NCI-H345 treated with DMSO at 0.1 percent for 48 hours (cell line): Measurements from ENCODE around the gene PRKAR1B.
"Not testable (repeated sequence)": the region's sequence is repeated elsewhere in the genome, so short reads cannot be mapped to it uniquely, and the experiment has no call there.

Experiments used
- DNase-seq: peaks from one replicate; lab custom pipeline; 2025; ENCODE audit not compliant: unreplicated experiment; lab: John Stamatoyannopoulos, UW

Gene PRKAR1B

GRCh38 chr7:757741-758163 is 30.7 kb upstream of the PRKAR1B start:
- DNase-seq: no peak

- no peak for DNase-seq
Measured at GRCh38 chr7:756928-757560, 30.0 kb upstream of the PRKAR1B start.

GRCh38 chr7:756231-756927 is 29.3 kb upstream of the PRKAR1B start:
- no peak for DNase-seq

DNA sequence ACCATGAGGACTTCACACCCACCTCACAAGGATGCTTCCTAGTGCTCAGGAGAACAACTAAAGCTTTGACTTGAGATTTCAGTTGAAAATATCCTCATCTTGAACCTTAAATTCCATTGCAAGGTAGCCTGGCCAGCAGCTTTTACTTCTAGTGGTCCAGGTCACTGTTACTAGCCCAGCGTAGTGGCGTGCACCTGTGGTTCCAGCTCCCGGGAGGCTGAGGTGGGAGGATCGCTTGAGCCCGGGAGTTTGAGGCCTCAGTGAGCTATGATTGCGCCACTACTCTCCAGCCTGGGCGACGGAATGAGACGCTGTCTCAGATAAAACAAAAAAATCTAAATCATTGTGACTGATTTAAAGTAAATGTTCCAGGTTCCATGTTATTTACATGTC is 28.3 kb upstream of the PRKAR1B start:
- no peak for DNase-seq

DNA sequence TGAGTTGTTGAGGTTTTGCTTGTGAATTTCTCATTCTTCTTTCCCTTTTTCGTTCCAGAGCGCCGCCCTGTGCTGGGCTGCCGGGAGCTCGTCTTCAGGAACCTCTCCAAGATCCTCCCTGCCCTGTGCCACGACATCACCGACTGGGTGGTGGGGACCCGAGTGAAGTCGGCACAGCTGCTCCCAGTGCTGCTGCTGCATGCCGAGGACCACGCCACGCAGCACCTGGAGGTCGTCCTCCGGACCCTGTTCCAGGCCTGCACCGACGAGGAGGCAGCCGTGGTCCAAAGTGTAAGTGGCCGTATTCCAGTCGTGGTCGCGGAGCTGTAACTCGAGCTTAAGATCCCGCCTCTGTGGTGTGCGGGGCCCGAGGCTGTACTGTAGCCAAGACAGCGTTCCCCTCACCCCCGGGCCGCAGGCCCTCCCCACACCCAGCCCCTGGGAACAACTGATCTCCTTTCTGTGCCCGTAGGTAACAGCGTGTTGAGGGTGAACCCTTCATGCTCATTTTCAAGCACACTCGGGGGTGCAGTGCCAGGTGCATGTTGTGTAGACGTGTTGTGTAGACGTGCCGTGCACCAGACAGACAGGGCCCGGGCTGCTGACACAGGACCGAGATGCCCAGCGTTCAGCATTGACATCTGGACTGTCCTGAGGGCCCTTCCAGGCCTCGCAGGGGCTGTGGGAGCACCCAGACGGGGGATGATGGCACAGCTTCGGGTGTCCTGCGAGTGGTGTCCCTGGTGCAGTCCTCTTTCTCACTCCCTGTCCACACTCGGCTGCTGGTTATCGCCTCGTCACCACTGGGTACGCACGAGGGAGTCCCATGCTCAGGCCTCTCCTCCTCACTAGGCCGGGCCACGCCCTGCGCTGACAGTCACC is 27.7 kb upstream of the PRKAR1B start:
- DNase-seq: no peak

DNA sequence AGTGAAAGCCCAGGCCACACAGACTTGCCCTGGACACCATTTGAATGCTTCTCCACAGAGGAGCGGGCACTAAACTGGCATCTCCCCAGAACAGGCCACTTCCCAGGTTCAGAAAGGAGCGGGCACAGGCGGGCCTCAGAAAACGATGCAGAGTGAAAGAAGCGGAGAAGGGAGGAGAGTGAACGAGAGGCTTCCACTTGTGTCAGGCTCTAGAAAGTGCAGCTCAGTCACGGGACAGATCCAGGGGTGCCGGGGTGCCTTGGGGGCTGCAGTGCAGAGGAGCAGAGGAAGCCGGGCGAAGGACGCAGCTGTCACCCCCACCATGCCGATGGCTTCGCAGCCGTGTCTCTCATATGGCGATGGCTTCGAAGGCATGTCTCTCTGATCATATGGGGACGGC is 26.1 kb upstream of the PRKAR1B start:
- DNase-seq: no peak

- DNase-seq: not testable (repeated sequence)
Measured at GRCh38 chr7:752256-752655, 25.2 kb upstream of the PRKAR1B start.

GRCh38 chr7:751826-752225 is 24.7 kb upstream of the PRKAR1B start:
- DNase-seq: no peak

DNA sequence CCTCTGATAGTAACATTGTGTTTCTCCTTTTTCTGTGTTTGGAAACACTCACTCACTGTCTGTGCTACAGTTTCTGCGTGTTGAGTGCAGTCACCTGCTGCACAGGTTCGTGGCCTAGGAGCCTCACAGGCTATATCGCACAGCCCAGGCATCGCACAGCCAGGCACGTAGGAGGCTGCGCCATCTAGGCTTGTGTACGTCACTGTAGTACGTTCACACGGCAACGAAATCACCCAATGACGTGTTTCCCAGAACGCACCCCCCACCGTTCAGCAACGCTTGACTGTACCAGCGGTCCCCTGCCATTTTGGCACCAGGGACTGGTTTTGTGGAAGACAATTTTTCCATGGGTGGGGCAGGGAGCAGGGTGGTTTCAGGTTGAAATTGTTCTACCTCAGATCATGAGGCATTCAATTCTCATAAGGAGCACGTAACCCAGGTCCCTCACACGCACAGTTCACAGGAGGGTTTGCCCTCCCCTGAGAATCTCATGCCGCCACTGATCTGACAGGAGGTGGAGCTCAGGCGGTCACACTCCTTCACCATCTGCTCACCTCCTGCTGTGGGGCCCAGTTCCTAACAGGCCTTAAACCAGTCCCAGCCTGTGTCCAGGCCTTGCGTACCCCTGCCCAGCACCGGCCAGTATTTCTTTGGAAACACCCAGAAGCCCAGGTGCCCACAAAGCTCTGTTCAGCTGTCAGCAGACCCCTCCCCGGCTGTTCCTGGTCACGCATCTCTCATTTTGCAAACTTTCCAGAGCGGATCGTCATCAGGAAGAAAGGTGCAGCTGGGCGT is 23.2 kb upstream of the PRKAR1B start:
- DNase-seq: no peak

GRCh38 chr7:749140-749551 is 22.1 kb upstream of the PRKAR1B start:
- DNase-seq: no peak

- no peak for DNase-seq
Measured at GRCh38 chr7:748446-748845, 21.4 kb upstream of the PRKAR1B start.

DNA sequence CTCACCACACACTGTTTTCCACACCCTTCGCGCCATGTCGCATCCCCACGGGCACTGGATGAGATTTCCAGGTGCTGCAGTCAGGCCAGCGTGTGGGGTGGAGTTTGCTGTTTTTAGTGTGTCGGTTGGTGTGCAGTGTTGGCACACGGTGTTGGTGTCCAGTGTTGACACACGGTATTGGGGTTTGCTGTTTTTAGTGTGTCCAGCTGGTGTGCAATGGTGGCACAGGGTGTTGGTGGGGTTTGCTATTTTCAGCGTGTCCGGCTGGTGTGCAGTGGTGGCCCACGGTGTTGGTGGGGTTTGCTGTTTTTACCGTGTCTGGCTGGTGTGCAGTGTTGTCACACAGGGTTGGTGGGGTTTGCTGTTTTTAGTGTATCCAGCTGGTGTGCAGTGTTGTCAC is 20.1 kb upstream of the PRKAR1B start:
- DNase-seq: no peak

DNA sequence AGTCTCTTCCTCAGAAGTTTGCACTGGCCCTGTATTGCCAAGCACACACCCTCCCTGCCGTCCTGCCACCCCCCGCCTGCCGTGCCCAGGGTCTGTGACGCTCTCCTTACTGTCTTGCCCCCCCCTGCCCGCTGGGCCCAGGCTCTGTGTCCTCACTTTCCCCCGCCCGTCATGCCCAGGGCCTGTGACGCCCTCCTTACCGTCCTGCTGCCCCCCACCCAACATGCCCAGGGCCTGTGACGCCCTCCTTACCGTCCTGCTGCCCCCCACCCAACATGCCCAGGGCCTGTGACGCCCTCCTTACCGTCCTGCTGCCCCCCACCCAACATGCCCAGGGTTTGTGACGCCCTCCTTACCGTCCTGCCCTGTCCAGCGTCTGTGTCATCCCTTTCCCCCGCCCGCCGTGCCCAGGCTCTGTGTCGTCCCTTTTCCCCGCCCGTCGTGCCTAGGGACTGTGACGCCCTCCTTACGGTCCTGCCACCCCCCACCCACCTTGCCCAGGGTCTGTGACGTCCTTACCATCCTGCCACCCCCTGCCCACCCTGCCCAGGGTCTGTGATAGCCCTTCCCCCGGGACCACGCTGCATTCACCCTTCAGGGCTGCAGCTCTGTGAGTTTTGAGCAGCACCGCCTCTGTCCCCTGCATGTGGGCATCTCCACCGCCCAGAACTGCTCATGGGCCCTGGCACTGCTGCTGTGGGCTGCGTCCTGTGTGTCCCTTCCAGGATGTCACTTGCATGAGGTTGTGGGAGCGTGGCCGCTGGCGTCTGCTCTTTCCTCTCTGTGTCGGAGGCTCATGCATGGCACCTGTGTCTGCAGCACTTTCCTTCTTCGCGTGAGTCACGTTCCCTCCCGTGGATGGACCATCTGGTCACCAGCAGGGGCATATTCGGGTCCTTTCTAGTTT is 19.3 kb upstream of the PRKAR1B start:
- no peak for DNase-seq

DNA sequence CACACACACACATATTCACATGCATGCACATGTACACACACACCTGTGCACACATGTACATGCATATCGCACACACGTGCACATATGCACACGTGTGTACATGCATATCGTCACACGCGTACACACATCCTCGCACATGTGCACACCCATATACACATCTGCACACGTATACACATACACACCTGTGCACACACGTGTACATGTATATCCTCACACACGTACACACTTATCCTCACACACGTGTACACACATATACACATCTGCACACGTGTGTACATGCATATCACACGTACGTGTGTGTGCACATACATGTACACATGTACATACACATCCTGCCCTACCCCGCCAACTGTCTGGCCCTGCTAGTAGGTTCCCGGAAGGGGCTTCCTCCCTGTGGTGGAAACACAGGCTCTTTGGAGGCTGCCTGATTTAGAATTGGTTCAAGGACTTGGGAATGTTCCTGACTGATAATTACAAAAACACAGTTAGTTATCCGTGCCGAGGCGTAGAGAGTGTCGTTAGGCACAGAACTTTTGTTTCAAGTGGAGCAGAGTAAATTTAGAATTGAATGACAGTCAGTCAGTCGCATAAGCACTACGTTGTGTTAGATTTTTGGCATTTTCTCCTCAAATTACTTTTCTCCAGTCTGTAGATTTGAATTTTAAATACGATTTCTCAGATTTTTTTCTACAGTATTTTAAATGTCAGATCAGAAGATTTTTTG is 18.5 kb upstream of the PRKAR1B start:
- no peak for DNase-seq

- no peak for DNase-seq
Measured at GRCh38 chr7:744854-745430, 17.9 kb upstream of the PRKAR1B start.

DNA sequence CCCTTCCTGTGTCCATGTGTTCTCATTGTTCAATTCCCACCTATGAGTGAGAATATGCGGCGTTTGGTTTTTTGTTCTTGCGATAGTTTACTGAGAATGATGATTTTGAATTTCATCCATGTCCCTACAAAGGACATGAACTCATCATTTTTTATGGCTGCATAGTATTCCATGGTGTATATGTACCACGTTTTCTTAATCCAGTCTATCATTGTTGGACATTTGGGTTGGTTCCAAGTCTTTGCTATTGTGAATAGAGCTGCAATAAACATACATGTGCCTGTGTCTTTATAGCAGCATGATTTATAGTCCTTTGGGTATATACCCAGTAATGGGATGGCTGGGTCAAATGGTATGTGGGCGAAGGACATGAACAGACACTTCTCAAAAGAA is 17.0 kb upstream of the PRKAR1B start:
- not testable (repeated sequence) for DNase-seq

DNA sequence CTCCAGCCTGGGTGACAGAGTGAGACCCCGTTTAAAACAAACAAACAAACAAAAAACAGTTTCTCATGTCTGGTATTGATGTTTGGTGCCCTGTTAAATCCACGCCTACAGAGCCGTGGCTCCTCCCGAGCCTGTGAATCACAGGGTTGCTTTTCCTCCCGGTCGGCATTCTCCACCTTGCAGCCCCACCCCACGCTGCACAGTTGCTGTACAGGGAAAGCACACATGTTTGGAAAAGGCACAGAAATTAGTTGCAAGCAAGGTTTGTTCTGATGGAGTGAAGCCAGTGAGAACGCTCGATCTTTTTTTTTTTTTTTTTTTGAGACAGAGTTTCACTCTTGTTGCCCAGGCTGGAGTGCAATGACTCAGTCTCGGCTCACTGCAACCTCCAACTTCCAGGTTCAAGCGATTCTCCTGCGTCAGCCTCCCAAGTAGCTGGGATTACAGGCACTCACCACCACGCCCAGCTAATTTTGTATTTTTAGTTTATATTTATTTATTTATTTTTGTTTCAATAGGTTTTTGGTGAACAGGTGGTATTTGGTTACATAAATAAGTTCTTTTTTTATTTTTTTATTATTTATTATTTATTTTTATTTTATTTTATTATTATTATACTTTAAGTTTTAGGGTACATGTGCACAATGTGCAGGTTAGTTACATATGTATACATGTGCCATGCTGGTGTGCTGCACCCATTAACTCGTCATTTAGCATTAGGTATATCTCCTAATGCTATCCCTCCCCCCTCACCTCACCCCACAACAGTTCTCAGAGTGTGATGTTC is 16.5 kb upstream of the PRKAR1B start:
- DNase-seq: not testable (repeated sequence)

- DNase-seq: no peak
Measured at GRCh38 chr7:742791-743190, 15.7 kb upstream of the PRKAR1B start.
